HepG2 (cell line): ENCODE measurements around the gene IRF2. TPM values are rescaled to one million over a fixed set of nuclear protein-coding genes. Genes with fewer than 3 reads are reported as not detected.

ENCODE experiments used
- ARHGAP35 ChIP-seq: sonication (generic); formaldehyde crosslinking; IDR thresholded peaks from 2 replicates; pipeline ENCODE4 v1.9.0; 2022; ENCODE audit warnings: mild to moderate bottlenecking, inconsistent platforms, moderate library complexity, missing genetic modification reagents, borderline replicate concordance
- ARNT ChIP-seq: fragments of 450-650 bp; IDR thresholded peaks from 2 replicates; pipeline ENCODE4 v1.6.1; 2017
- ETS1 ChIP-seq: sonication (generic); formaldehyde crosslinking; IDR thresholded peaks from 2 replicates; pipeline ENCODE4 v1.4.0; 2020; ENCODE audit warnings: missing genetic modification reagents
- FLYWCH1 ChIP-seq: sonication (generic); formaldehyde crosslinking; IDR thresholded peaks from 2 replicates; pipeline ENCODE4 v1.8.1; 2023; ENCODE audit warnings: mild to moderate bottlenecking, missing genetic modification reagents
- FOXP1 ChIP-seq, 2 experiments: fragments of 450-650 bp in 1 of 2; IDR thresholded peaks; 2 replicates each; pipeline ENCODE4 v1.6.1; 2017 to 2018; ENCODE audit warnings: antibody characterized with exemption in 1 of 2
- FUBP1 ChIP-seq: sonication (generic); formaldehyde crosslinking; IDR thresholded peaks from 2 replicates; pipeline ENCODE4 v1.5.1; 2020; ENCODE audit warnings: missing genetic modification reagents, mild to moderate bottlenecking, borderline replicate concordance
- HMGA1 ChIP-seq: sonication (generic); formaldehyde crosslinking; conservative IDR thresholded peaks from 2 replicates; pipeline ENCODE4 v1.4.0; 2020; ENCODE audit warnings: missing genetic modification reagents
- KMT2A ChIP-seq: sonication (generic); formaldehyde crosslinking; IDR thresholded peaks from 2 replicates; pipeline ENCODE4 v1.4.0; 2020; ENCODE audit warnings: missing genetic modification reagents
- NFAT5 ChIP-seq: sonication (generic); formaldehyde crosslinking; IDR thresholded peaks from 2 replicates; pipeline ENCODE4 v1.4.0; 2020; ENCODE audit warnings: missing genetic modification reagents
- RBM22 ChIP-seq: fragments of 200-400 bp; formaldehyde crosslinking; optimal IDR thresholded peaks from 2 replicates; pipeline ENCODE3; 2017; ENCODE audit warnings: mild to moderate bottlenecking, low read length, moderate library complexity
- RBM39 ChIP-seq: fragments of 200-400 bp; formaldehyde crosslinking; IDR thresholded peaks from one replicate; pipeline ENCODE4 v1.6.1; 2018; ENCODE audit warnings: antibody characterized with exemption, mild to moderate bottlenecking, low read depth, low read length; ENCODE audit not compliant: poor library complexity, severe bottlenecking
- TAF1 ChIP-seq: sonication (generic); formaldehyde crosslinking; IDR thresholded peaks from 2 replicates; pipeline ENCODE4 v1.4.0; 2020; ENCODE audit warnings: missing genetic modification reagents
- TIGD3 ChIP-seq: sonication (generic); formaldehyde crosslinking; IDR thresholded peaks from 2 replicates; pipeline ENCODE4 v1.5.1; 2020; ENCODE audit warnings: mild to moderate bottlenecking, missing genetic modification reagents, borderline replicate concordance
- TRIM24 ChIP-seq: sonication (generic); formaldehyde crosslinking; IDR thresholded peaks from 2 replicates; pipeline ENCODE4 v1.8.0; 2022; ENCODE audit warnings: mild to moderate bottlenecking, missing genetic modification reagents
- ZBTB7B ChIP-seq: sonication (generic); formaldehyde crosslinking; IDR thresholded peaks from 2 replicates; pipeline ENCODE4 v1.4.0; 2020; ENCODE audit warnings: missing genetic modification reagents
- ZNF256 ChIP-seq: sonication (generic); formaldehyde crosslinking; conservative IDR thresholded peaks from 2 replicates; pipeline ENCODE4 v1.4.0; 2020; ENCODE audit warnings: missing genetic modification reagents
- ZNF317 ChIP-seq: sonication (generic); formaldehyde crosslinking; IDR thresholded peaks from 2 replicates; pipeline ENCODE4 v1.5.0; 2020; ENCODE audit warnings: mild to moderate bottlenecking, missing genetic modification reagents
- ZNF451 ChIP-seq: sonication (generic); formaldehyde crosslinking; IDR thresholded peaks from 2 replicates; pipeline ENCODE4 v1.5.0; 2020; ENCODE audit warnings: mild to moderate bottlenecking, missing genetic modification reagents
- ZNF768 ChIP-seq: sonication (generic); formaldehyde crosslinking; IDR thresholded peaks from 2 replicates; pipeline ENCODE4 v1.4.0; 2020; ENCODE audit warnings: missing genetic modification reagents
- ZNF879 ChIP-seq: sonication (generic); formaldehyde crosslinking; IDR thresholded peaks from 2 replicates; pipeline ENCODE4 v1.8.1; 2023; ENCODE audit warnings: missing genetic modification reagents
- polyA plus RNA-seq, 8 experiments: library from polyadenylated mRNA; depleted of rRNA in 3 of 8; stranded (reverse) in 7 of 8; unstranded in 1 of 8; fragments of >200 nt; fragmentation: Illumina TruSeq in 4 of 8; extraction: Trizol in 4 of 8; gene quantifications; 2 replicates each; pipeline versions ENCODE4 v1.2.1 to v1.2.3, GENCODE V29; 2011 to 2016; ENCODE audit warnings: low read depth in 4 of 8, missing spikeins in 1 of 8, mixed read lengths in 1 of 8; ENCODE audit not compliant: insufficient read depth in 1 of 8
- total RNA-seq, 5 experiments: library from RNA; depleted of rRNA; stranded (reverse); fragments of >200 nt; fragmentation: Illumina TruSeq; extraction: Trizol; gene quantifications; 2 replicates each; pipeline ENCODE4 v1.2.3, GENCODE V29; 2016; ENCODE audit warnings: low read depth in 1 of 5

The IRF2 gene
- total and polyA plus RNA-seq, 2 of the 13 experiments (the other 11 are each of a cell fraction or from before 2014, with no cell fraction given) = 15.5 to 28.8 TPM

- TF ChIP-seq HMGA1 (CRISPR knock-in tag) (no peak), ZNF879 (CRISPR knock-in tag) (no peak), KMT2A (CRISPR knock-in tag) (peak; percentile 58; the same call in 1 of the 2 replicates), FLYWCH1 (CRISPR knock-in tag) (no peak), NFAT5 (peak; percentile 78; the same call in 1 of the 2 replicates), ARNT (no peak), ZNF451 (0 out of 2 replicates have a peak, but pooled peaks have one; percentile 54), ZNF256 (CRISPR knock-in tag) (no peak), TIGD3 (CRISPR knock-in tag) (no peak), ZNF768 (CRISPR knock-in tag) (no peak), ZBTB7B (CRISPR knock-in tag) (peak; percentile 76; the same call in 1 of the 2 replicates), ZNF317 (CRISPR knock-in tag) (peak; percentile 79), RBM22 (no peak), TRIM24 (no peak), TAF1 (CRISPR knock-in tag) (peak; percentile 49; the same call in 1 of the 2 replicates), RBM39 (no peak), FUBP1 (CRISPR knock-in tag) (no peak), ETS1 (CRISPR knock-in tag) (no peak), ARHGAP35 (CRISPR knock-in tag) (no peak), FOXP1 (IDR thresholded peaks at IDR 0.05) (no peak; the same call in 1 of the 2 replicates), FOXP1 (CRISPR knock-in tag; IDR thresholded peaks at IDR 0.05) (peak; percentile 65; the same call in 1 of the 2 replicates)
Measured at GRCh38 chr4:184348311-184349233, 125.8 kb downstream of the IRF2 start (continued).
